ENCODE results near the gene CKMT1B. TPM values are rescaled to one million over a fixed set of nuclear protein-coding genes. Genes with fewer than 3 reads are reported as not detected.
"Not testable (repeated sequence)": the region's sequence is repeated elsewhere in the genome, so short reads cannot be mapped to it uniquely, and the experiment has no call there.

Gene CKMT1B
- 2.6 TPM in 2 replicates for polyA plus RNA-seq (2011; rRNA removed)
- polyA plus RNA-seq (2012; cell fraction: cytosol; rRNA removed), result 5.3 and 5.8 TPM in 2 replicates
- polyA plus RNA-seq (2012; cell fraction: nucleus; rRNA removed), result 9.3 and 13.4 TPM in 2 replicates
- polyA plus RNA-seq (2017; fragmentation: RNase III; extraction: RNeasy Plus Mini Kit Qiagen cat#74134 plus additional on column Dnase treatment), result 1.9 to 4.1 TPM (median 2.6 TPM) in 3 replicates
- 1.1 and 1.6 TPM in 2 replicates for polyA minus RNA-seq (2011; rRNA and poly(A)+ RNA removed)

DNA sequence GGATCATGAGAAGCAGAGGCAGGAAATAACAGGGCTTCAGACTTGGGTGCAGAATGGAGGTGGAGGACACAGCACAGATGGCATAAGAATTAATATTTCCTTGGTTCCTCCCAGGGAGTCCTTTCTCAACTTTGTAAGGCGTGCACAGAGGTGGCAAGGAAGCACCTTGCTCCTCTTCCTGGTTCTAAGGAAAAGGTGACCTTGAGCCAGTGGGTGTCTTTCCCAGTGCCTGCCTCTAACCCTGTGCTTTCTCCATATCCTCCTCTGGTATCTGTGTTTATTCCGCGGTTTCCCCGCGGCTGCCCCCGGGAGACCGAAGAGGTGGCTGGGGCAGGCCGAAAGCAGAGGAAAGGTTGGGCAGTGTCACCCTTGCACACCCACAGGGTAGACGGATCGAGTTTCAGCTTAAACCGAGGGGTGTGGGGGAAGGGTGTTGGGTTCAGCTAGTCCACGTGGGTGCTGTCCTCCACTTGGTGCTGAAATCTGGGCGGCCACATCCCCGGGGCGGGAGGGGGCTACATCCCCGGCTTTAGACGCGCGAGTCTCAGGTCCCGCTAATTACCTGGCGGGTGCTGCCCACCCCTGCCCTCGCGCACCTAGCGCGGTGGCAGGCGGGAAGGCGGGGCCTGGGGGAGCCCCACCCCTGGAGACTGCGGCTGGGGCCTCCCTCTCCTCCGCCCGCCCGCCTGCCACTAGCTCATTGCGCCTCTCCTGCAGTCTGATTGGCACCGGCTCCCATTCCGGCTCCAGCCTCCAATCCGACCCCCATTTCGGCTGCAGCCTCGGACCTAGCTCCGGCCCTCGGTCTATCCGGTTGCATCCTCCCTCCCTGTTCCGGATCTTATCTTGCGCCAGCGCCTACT lies at the start of gene CKMT1B:
Gene CKMT1B, plus strand, starts transcription at position 700 of the 863 bp plus-strand sequence. CDS start 192 bp downstream, outside the sequence.
- CTCF ChIA-PET; POLR2A ChIA-PET; DNase-seq (ENCODE audit: low read depth in 1 of 2, low spot score in 1 of 2); H3K9me3 ChIP-seq; H3K4me2 ChIP-seq; H3K4me1 ChIP-seq; H3K27ac ChIP-seq; H3K4me3 ChIP-seq; FAIRE-seq: not testable (repeated sequence)
- ATAC-seq, result peak; percentile 61 to 78
- WGBS (ENCODE audit: missing lambda C conversion rate), result no CpG with 5 or more reads among the region's 43 CpGs

DNA sequence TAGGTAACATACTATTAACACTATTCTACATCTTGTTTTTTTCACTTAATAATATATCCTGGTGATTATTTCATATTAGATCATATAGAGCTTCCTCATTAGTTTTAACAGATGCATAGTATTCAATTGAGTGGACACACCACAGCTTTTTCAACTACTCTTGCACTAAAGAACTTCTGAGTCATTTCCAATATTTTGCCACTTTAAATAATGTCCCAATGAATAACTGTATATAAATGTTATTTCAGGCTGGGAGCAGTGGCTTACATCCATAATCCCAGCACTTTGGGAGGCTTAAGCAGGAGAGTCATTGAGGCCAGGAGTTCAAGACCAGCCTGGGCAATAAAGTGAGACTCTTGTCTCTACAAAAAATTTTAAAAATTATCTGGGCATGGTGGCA lies 49.6 kb upstream of the CKMT1B start:
- no peak overlapping the region for H3K4me2 ChIP-seq
- H3K4me3 ChIP-seq, result no peak overlapping the region
- POLR2A ChIA-PET, result no interaction called here
- CTCF ChIA-PET, result interaction anchor here (1.5 to 1.9 kb wide), 2 partner anchors 29 to 31 kb away, joined by 3 to 4 read pairs; no protein-coding TSS in a partner anchor
- no peak for TF ChIP-seq JUNB (IDR thresholded peaks at IDR 0.05)
- no peak for TF ChIP-seq CEBPB (IDR thresholded peaks at IDR 0.05)
- TF ChIP-seq, protein P1, sequence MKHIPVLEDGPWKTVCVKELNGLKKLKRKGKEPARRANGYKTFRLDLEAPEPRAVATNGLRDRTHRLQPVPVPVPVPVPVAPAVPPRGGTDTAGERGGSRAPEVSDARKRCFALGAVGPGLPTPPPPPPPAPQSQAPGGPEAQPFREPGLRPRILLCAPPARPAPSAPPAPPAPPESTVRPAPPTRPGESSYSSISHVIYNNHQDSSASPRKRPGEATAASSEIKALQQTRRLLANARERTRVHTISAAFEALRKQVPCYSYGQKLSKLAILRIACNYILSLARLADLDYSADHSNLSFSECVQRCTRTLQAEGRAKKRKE (CRISPR knock-in tag; IDR thresholded peaks at IDR 0.05; ENCODE audit: low read depth), result no peak
- no peak for TF ChIP-seq ZSCAN20 (CRISPR knock-in tag; IDR thresholded peaks at IDR 0.05)
- no peak for TF ChIP-seq HOXB5 (CRISPR knock-in tag; IDR thresholded peaks at IDR 0.05)
- TF ChIP-seq MAFK (IDR thresholded peaks at IDR 0.05; ENCODE audit: partially characterized antibody), result no peak
- TF ChIP-seq ZFP36 (IDR thresholded peaks at IDR 0.05; ENCODE audit: borderline replicate concordance, partially characterized antibody), result no peak
- TF ChIP-seq ZNF302 (CRISPR knock-in tag; IDR thresholded peaks at IDR 0.05), result no peak
- TF ChIP-seq RNF2 (IDR thresholded peaks at IDR 0.05; ENCODE audit: borderline replicate concordance, low read depth), result no peak
- no peak for TF ChIP-seq BHLHE40 (IDR thresholded peaks at IDR 0.05; ENCODE audit: low read depth, low read length)
- ATAC-seq (no peak), DNase-seq (ENCODE audit: low read depth in 1 of 2, low spot score in 1 of 2) (no peak), FAIRE-seq (no peak)
- H3K4me1 ChIP-seq, result no peaks in the 10 kb centered on the region
- H3K27ac ChIP-seq, result no peak overlapping the region
- H3K9me3 ChIP-seq, result no peaks in the 10 kb centered on the region; the same call in 2 of the 3 replicates

DNA sequence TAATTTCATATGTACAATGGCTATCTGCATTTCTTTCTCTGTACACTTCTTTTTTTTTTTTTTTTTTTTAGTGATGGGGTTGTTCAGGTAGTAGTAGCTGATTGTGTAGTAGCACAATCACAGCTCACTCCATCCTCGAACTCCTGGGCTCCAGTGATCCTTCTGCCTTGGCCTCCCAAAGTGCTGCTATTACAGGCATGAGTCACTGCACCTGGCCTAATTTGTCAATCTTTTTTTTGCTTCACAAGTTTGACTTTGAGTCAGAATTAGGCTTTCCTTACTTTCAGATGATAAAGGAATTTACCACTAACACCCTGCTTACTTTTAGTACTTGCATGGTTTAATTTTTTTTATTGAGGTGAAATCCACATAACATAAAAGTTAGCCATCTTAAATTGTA lies 48.4 kb upstream of the CKMT1B start:
- Histone ChIP-seq H3K4me1 (no peaks in the 10 kb centered on the region), H3K4me2 (no peak overlapping the region), H3K4me3 (no peak overlapping the region), H3K9me3 (no peaks in the 10 kb centered on the region; the same call in 2 of the 3 replicates), H3K27ac (no peak overlapping the region)
- FAIRE-seq (no peak), DNase-seq (ENCODE audit: low read depth in 1 of 2, low spot score in 1 of 2) (no peak), ATAC-seq (no peak)
- TF ChIP-seq POLR2AphosphoS2 (conservative IDR thresholded peaks at IDR 0.05; ENCODE audit: low read length), result no peak
- TF ChIP-seq, protein P1 (CRISPR knock-in tag; IDR thresholded peaks at IDR 0.05; ENCODE audit: low read depth), result no peak
- WGBS (ENCODE audit: missing lambda C conversion rate), result 79% methylated on average over 1 of the region's 1 CpG
- ChIA-PET CTCF (interaction anchor here (1.2 kb wide), 1 partner anchor 19 kb away, joined by 3 read pairs; no protein-coding TSS in a partner anchor), POLR2A (no interaction called here)

DNA sequence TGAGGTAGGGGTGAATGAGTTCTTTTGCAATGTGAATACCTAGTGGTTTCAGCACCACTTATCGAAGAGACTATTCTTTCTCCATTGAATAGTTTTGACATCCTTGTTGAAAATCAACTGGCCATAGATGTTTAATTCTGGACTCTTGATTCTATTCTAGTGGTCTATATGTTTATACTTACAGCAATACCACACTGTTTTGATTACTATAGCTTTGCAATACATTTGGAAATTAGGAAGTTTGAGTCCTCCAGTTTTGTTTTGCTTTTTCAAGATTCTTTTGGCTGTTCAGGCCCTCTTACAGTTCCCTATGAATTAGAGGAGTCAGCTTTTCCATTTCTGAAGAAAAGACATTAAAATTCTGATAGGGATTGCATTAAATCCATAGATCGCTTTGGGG lies 46.3 kb upstream of the CKMT1B start:
- TF ChIP-seq BHLHE40 (IDR thresholded peaks at IDR 0.05; ENCODE audit: low read depth, low read length) (no peak), ESRRA (IDR thresholded peaks at IDR 0.05; ENCODE audit: borderline replicate concordance, low read length) (no peak), ZSCAN20 (CRISPR knock-in tag; IDR thresholded peaks at IDR 0.05) (no peak), POLR2A (IDR thresholded peaks at IDR 0.05; ENCODE audit: low read length) (no peak), HDAC2 (IDR thresholded peaks at IDR 0.05) (no peak), FOSB (CRISPR knock-in tag; IDR thresholded peaks at IDR 0.05) (no peak), EHMT2 (IDR thresholded peaks at IDR 0.05; ENCODE audit: low read depth) (no peak)
- TF ChIP-seq, protein P1 (CRISPR knock-in tag; IDR thresholded peaks at IDR 0.05; ENCODE audit: low read depth), result no peak
- Histone ChIP-seq H3K4me2 (no peak overlapping the region), H3K4me1 (no peaks in the 10 kb centered on the region), H3K4me3 (no peak overlapping the region), H3K27ac (no peak overlapping the region), H3K9me3 (no peaks in the 10 kb centered on the region; the same call in 2 of the 3 replicates)
- ATAC-seq (no peak), DNase-seq (ENCODE audit: low read depth in 1 of 2, low spot score in 1 of 2) (no peak), FAIRE-seq (no peak)
- ChIA-PET POLR2A (no interaction called here), CTCF (interaction anchor here (1.3 to 1.4 kb wide), 2 partner anchors 13 to 33 kb away, joined by 3 read pairs; no protein-coding TSS in a partner anchor)
- 96% methylated on average over 2 of the region's 2 CpGs for WGBS (ENCODE audit: missing lambda C conversion rate)
